NCI-H345 (cell line): ENCODE data around the gene RAB8B.

Experiments
- DNase-seq: peaks from one replicate; lab custom pipeline; 2025; lab: John Stamatoyannopoulos, UW

Gene RAB8B

GRCh38 chr15:63188926-63189871 is at the start of gene RAB8B:
Gene RAB8B (plus strand): TSS chr15:63189606. CDS start chr15:63189625, 19 bp downstream.
- DNase-seq = peak; percentile 93

GRCh38 chr15:63140936-63141335 is 48.5 kb upstream of the RAB8B start:
- DNase-seq = no peak

- DNase-seq = no peak
Observed at GRCh38 chr15:63145426-63145825, 44.0 kb upstream of the RAB8B start.

- no peak for DNase-seq
Observed at GRCh38 chr15:63146684-63147083, 42.7 kb upstream of the RAB8B start.

- no peak for DNase-seq
Observed at GRCh38 chr15:63151665-63152064, 37.7 kb upstream of the RAB8B start.

GRCh38 chr15:63155486-63155885 is 33.9 kb upstream of the RAB8B start:
- DNase-seq = no peak

GRCh38 chr15:63156086-63156710 is 33.2 kb upstream of the RAB8B start:
- DNase-seq = no peak

- DNase-seq = no peak
Observed at GRCh38 chr15:63156755-63157117, 32.7 kb upstream of the RAB8B start.

- DNase-seq = peak; percentile 83
Observed at GRCh38 chr15:63157118-63157843, 32.1 kb upstream of the RAB8B start, which contains the start of gene RPS27L. Gene RPS27L (minus strand): TSS chr15:63157477. CDS start chr15:63157405, 72 bp downstream.

- DNase-seq = peak; percentile 17
Observed at GRCh38 chr15:63157891-63158431, 31.4 kb upstream of the RAB8B start.

GRCh38 chr15:63160638-63161037 is 28.8 kb upstream of the RAB8B start:
- DNase-seq = no peak

GRCh38 chr15:63163217-63163616 is 26.2 kb upstream of the RAB8B start:
- no peak for DNase-seq

GRCh38 chr15:63165166-63165859 is 24.1 kb upstream of the RAB8B start:
- DNase-seq = no peak

GRCh38 chr15:63166219-63166618 is 23.2 kb upstream of the RAB8B start:
- no peak for DNase-seq

GRCh38 chr15:63169788-63170187 is 19.6 kb upstream of the RAB8B start:
- DNase-seq = no peak

GRCh38 chr15:63172376-63172775 is 17.0 kb upstream of the RAB8B start:
- no peak for DNase-seq

- DNase-seq = no peak
Observed at GRCh38 chr15:63172851-63173451, 16.5 kb upstream of the RAB8B start.

GRCh38 chr15:63176302-63176701 is 13.1 kb upstream of the RAB8B start:
- DNase-seq = no peak

GRCh38 chr15:63178034-63178433 is 11.4 kb upstream of the RAB8B start:
- no peak for DNase-seq

GRCh38 chr15:63180746-63181145 is 8.7 kb upstream of the RAB8B start:
- DNase-seq = no peak

GRCh38 chr15:63181648-63182047 is 7.8 kb upstream of the RAB8B start:
- DNase-seq = no peak
